ENCODE measurements around the gene ZNF595. TPM values are rescaled to one million over a fixed set of nuclear protein-coding genes. Genes with fewer than 3 reads are reported as not detected.

The ZNF595 gene
- polyA plus RNA-seq, 1 of the 3 experiments (the other 2 are of a cell fraction): 88.4 TPM

DNA sequence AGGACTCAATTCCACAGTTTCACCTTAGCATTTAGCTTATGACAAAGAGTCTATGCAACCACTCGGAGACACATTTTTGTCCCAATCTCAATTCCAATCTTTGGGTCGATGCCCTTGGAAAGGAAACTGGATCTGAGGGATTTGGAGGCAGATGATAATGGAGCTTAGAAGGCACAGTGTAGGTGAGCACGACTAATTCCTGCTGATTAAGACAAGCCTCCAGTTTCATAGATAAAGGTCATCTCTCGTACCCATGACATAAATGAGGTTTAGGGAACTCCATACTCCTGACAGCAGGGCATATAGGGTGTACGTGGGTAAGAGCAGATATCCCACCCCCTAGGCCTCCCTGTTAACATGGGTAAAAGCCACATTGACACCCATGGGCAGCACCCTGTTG is 46.7 kb downstream of the ZNF595 start:
- Histone ChIP-seq H4K20me1 (ENCODE audit: insufficient read depth) (no peaks in the 10 kb centered on the region), H3K9me2 (no peaks in the 10 kb centered on the region), H3K27me3 (ENCODE audit: insufficient read depth) (no peaks in the 10 kb centered on the region), H3K79me2 (ENCODE audit: insufficient read depth) (no peaks in the 10 kb centered on the region), H3K4me1 (ENCODE audit: control insufficient read depth in 1 of 2, insufficient read depth in 2 of 2, low read depth in 1 of 2, low read length in 1 of 2) (no peaks in the 10 kb centered on the region), H3F3A (replicated peaks; ENCODE audit: insufficient read depth) (no peaks in the 10 kb centered on the region), H3K27ac (ENCODE audit: low read depth in 2 of 2, low read length in 1 of 2) (no peak overlapping the region), H3K36me3 (replicated peaks in 1 of 2; ENCODE audit: control insufficient read depth in 1 of 2, insufficient read depth in 2 of 2, low read length in 1 of 2) (no peaks in the 10 kb centered on the region), H2AFZ (ENCODE audit: low read depth) (no peak overlapping the region), H3K9me3 (peaks cover 6% of the 10 kb centered on the region; the same call in 1 of the 2 replicates), H3K4me3 (ENCODE audit: low read depth in 2 of 2, low read length in 1 of 2) (no peak overlapping the region), H3K4me2 (no peak overlapping the region), H3K9ac (no peak overlapping the region)
- TF ChIP-seq GATA2 (CRISPR knock-in tag; IDR thresholded peaks at IDR 0.05) (no peak), RFX5 (IDR thresholded peaks at IDR 0.05; ENCODE audit: low read length) (no peak), EP300 (IDR thresholded peaks at IDR 0.05; ENCODE audit: borderline replicate concordance in 1 of 2, low read depth in 1 of 2, low read length in 1 of 2) (no peak), NRF1 (IDR thresholded peaks at IDR 0.05; ENCODE audit: low read depth, low read length) (no peak), TAF1 (IDR thresholded peaks at IDR 0.05; ENCODE audit: borderline replicate concordance, low read depth, low read length) (no peak), RXRA (IDR thresholded peaks at IDR 0.05; ENCODE audit: borderline replicate concordance, low read depth) (no peak), EZH2phosphoT487 (IDR thresholded peaks at IDR 0.05; ENCODE audit: borderline replicate concordance, low read depth) (no peak), FOXJ3 (CRISPR knock-in tag; IDR thresholded peaks at IDR 0.05) (no peak), FOSL2 (IDR thresholded peaks at IDR 0.05; ENCODE audit: borderline replicate concordance, low read depth) (no peak), RCOR1 (IDR thresholded peaks at IDR 0.05; ENCODE audit: low read length) (no peak), POLR2AphosphoS5 (IDR thresholded peaks at IDR 0.05; ENCODE audit: low read depth, low read length) (no peak)
- TF ChIP-seq, protein P1, sequence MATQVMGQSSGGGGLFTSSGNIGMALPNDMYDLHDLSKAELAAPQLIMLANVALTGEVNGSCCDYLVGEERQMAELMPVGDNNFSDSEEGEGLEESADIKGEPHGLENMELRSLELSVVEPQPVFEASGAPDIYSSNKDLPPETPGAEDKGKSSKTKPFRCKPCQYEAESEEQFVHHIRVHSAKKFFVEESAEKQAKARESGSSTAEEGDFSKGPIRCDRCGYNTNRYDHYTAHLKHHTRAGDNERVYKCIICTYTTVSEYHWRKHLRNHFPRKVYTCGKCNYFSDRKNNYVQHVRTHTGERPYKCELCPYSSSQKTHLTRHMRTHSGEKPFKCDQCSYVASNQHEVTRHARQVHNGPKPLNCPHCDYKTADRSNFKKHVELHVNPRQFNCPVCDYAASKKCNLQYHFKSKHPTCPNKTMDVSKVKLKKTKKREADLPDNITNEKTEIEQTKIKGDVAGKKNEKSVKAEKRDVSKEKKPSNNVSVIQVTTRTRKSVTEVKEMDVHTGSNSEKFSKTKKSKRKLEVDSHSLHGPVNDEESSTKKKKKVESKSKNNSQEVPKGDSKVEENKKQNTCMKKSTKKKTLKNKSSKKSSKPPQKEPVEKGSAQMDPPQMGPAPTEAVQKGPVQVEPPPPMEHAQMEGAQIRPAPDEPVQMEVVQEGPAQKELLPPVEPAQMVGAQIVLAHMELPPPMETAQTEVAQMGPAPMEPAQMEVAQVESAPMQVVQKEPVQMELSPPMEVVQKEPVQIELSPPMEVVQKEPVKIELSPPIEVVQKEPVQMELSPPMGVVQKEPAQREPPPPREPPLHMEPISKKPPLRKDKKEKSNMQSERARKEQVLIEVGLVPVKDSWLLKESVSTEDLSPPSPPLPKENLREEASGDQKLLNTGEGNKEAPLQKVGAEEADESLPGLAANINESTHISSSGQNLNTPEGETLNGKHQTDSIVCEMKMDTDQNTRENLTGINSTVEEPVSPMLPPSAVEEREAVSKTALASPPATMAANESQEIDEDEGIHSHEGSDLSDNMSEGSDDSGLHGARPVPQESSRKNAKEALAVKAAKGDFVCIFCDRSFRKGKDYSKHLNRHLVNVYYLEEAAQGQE (IDR thresholded peaks at IDR 0.05; ENCODE audit: low read depth, low read length): no peak
- TF ChIP-seq, protein P2, sequence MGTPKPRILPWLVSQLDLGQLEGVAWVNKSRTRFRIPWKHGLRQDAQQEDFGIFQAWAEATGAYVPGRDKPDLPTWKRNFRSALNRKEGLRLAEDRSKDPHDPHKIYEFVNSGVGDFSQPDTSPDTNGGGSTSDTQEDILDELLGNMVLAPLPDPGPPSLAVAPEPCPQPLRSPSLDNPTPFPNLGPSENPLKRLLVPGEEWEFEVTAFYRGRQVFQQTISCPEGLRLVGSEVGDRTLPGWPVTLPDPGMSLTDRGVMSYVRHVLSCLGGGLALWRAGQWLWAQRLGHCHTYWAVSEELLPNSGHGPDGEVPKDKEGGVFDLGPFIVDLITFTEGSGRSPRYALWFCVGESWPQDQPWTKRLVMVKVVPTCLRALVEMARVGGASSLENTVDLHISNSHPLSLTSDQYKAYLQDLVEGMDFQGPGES (IDR thresholded peaks at IDR 0.05; ENCODE audit: low read depth, low read length): no peak
- TF ChIP-seq, protein P3, sequence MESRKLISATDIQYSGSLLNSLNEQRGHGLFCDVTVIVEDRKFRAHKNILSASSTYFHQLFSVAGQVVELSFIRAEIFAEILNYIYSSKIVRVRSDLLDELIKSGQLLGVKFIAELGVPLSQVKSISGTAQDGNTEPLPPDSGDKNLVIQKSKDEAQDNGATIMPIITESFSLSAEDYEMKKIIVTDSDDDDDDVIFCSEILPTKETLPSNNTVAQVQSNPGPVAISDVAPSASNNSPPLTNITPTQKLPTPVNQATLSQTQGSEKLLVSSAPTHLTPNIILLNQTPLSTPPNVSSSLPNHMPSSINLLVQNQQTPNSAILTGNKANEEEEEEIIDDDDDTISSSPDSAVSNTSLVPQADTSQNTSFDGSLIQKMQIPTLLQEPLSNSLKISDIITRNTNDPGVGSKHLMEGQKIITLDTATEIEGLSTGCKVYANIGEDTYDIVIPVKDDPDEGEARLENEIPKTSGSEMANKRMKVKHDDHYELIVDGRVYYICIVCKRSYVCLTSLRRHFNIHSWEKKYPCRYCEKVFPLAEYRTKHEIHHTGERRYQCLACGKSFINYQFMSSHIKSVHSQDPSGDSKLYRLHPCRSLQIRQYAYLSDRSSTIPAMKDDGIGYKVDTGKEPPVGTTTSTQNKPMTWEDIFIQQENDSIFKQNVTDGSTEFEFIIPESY (IDR thresholded peaks at IDR 0.05; ENCODE audit: borderline replicate concordance, low read depth): no peak
- CTCF ChIA-PET: no interaction called here
- no peak for DNase-seq
- WGBS (ENCODE audit: low lambda C conversion rate): 38% methylated on average over 5 of the region's 5 CpGs
- POLR2A ChIA-PET: no interaction called here

All from SK-N-SH (cell line).